H1 (cell line): ENCODE measurements around the gene CNOT1. TPM values are rescaled to one million over a fixed set of nuclear protein-coding genes. Genes with fewer than 3 reads are reported as not detected.

Experiments
- CTCF ChIA-PET: fragments of 300-600 bp; sonication (Branson Sonifier 250); formaldehyde crosslinking; loops from one replicate; lab custom pipeline; 2021; ENCODE audit not compliant: partially characterized antibody; lab: Charles Lee
- POLR2A ChIA-PET: fragments of 300-600 bp; sonication (Branson Sonifier 250); formaldehyde crosslinking; loops from one replicate; lab custom pipeline; 2021; ENCODE audit warnings: inconsistent platforms; ENCODE audit not compliant: partially characterized antibody; lab: Charles Lee
- DNase-seq, 2 experiments: peaks; one replicate each; pipeline versions ENCODE4 v3.0.0 to v3.0.0-alpha.2; 2010 to 2022; ENCODE audit warnings: low spot score in 2 of 2, low read depth in 1 of 2, mixed read lengths in 1 of 2
- FAIRE-seq: peaks from 2 replicates; lab custom pipeline; 2011; peaks lifted over from hg19 to GRCh38; lab: Jason Lieb, UNC
- H2AFZ ChIP-seq: 2 replicates; pipeline ENCODE4 v1.8.1; 2012; ENCODE audit warnings: low read length, inconsistent platforms
- H2AK5ac ChIP-seq: 2 replicates; pipeline ENCODE4 v1.6.1; 2013; ENCODE audit warnings: low read depth, low read length
- H2BK120ac ChIP-seq: replicated peaks from 2 replicates; pipeline ENCODE3; 2013; ENCODE audit warnings: low read depth, low read length, inconsistent platforms
- H2BK12ac ChIP-seq: 2 replicates; pipeline ENCODE4 v1.6.1; 2013; ENCODE audit warnings: low read depth, low read length
- H2BK15ac ChIP-seq: 2 replicates; pipeline ENCODE4 v1.6.1; 2013; ENCODE audit warnings: low read length
- H2BK20ac ChIP-seq: 2 replicates; pipeline ENCODE4 v1.6.1; 2013; ENCODE audit warnings: low read length
- H2BK5ac ChIP-seq: 2 replicates; pipeline ENCODE4 v1.6.1; 2013; ENCODE audit warnings: low read depth, low read length
- H3K14ac ChIP-seq: 2 replicates; pipeline ENCODE4 v1.6.1; 2013; ENCODE audit warnings: inconsistent platforms; ENCODE audit not compliant: insufficient read length
- H3K18ac ChIP-seq: 2 replicates; pipeline ENCODE4 v1.6.1; 2013; ENCODE audit warnings: low read length; ENCODE audit errors: extremely low read depth
- H3K23ac ChIP-seq: 2 replicates; pipeline ENCODE4 v1.6.1; 2013; ENCODE audit warnings: inconsistent platforms; ENCODE audit not compliant: insufficient read length
- H3K23me2 ChIP-seq: 2 replicates; pipeline ENCODE4 v1.6.1; 2013; ENCODE audit warnings: low read depth, low read length
- H3K27ac ChIP-seq: 2 replicates; pipeline ENCODE4 v1.6.1; 2011; ENCODE audit warnings: low read depth, low read length, inconsistent platforms
- H3K27me3 ChIP-seq, 4 experiments: replicated peaks in 1 of 4; 1 replicate in 1 of 4; 2 replicates in 3 of 4; pipeline versions ENCODE4 v1.6.1 to v1.8.1; 2011 to 2013; ENCODE audit warnings: low read length in 3 of 4, mild to moderate bottlenecking in 3 of 4, inconsistent platforms in 2 of 4, mixed read lengths in 2 of 4, moderate library complexity in 1 of 4; ENCODE audit not compliant: control insufficient read depth in 3 of 4, insufficient read depth in 3 of 4; ENCODE audit errors: extremely low read depth in 1 of 4
- H3K36me3 ChIP-seq, 4 experiments: 2 replicates each; pipeline versions ENCODE4 v1.6.1 to v1.8.1; 2011 to 2013; ENCODE audit warnings: mild to moderate bottlenecking in 4 of 4, low read length in 3 of 4, moderate library complexity in 2 of 4, control low read depth in 1 of 4, inconsistent platforms in 1 of 4; ENCODE audit not compliant: insufficient read depth in 4 of 4, control insufficient read depth in 2 of 4
- H3K4ac ChIP-seq: replicated peaks from 2 replicates; pipeline ENCODE3; 2013; ENCODE audit warnings: low read length, low read depth, mixed read lengths, inconsistent platforms; ENCODE audit not compliant: insufficient read length
- H3K4me1 ChIP-seq, 4 experiments: replicated peaks in 1 of 4; 1 replicate in 1 of 4; 2 replicates in 3 of 4; pipeline versions ENCODE4 v1.6.1 to v1.8.1; 2011 to 2013; ENCODE audit warnings: low read length in 3 of 4, inconsistent platforms in 2 of 4, mixed read lengths in 1 of 4; ENCODE audit not compliant: insufficient read depth in 4 of 4, control insufficient read depth in 3 of 4
- H3K4me2 ChIP-seq, 2 experiments: 2 replicates each; pipeline versions ENCODE4 v1.6.1 to v1.8.1; 2011 to 2013; ENCODE audit warnings: low read depth in 2 of 2, low read length in 2 of 2, control low read depth in 1 of 2, inconsistent platforms in 1 of 2, mild to moderate bottlenecking in 1 of 2; ENCODE audit not compliant: insufficient read depth in 1 of 2
- H3K4me3 ChIP-seq, 4 experiments: fragments of 200-600, 300-600 bp in 1 of 4; sonication (generic), shearing (Covaris generic), sonication (Bioruptor Twin) in 1 of 4; 2 replicates each; pipeline versions ENCODE4 v1.5.1 to v1.8.1; 2011 to 2016; ENCODE audit warnings: low read length in 4 of 4, low read depth in 3 of 4, control low read depth in 2 of 4, inconsistent platforms in 2 of 4, mild to moderate bottlenecking in 2 of 4, mixed read lengths in 1 of 4, moderate library complexity in 1 of 4; ENCODE audit not compliant: insufficient read depth in 2 of 4; ENCODE audit errors: extremely low read depth in 1 of 4
- H3K56ac ChIP-seq: replicated peaks from 2 replicates; pipeline ENCODE3; 2013; ENCODE audit warnings: low read depth, mild to moderate bottlenecking, mixed read lengths, low read length, inconsistent platforms; ENCODE audit not compliant: insufficient read length
- H3K79me1 ChIP-seq: 2 replicates; pipeline ENCODE4 v1.6.1; 2013; ENCODE audit warnings: low read depth, low read length, control low read depth
- H3K79me2 ChIP-seq, 2 experiments: 2 replicates each; pipeline versions ENCODE4 v1.6.1 to v1.8.1; 2012 to 2013; ENCODE audit warnings: low read length in 2 of 2, mild to moderate bottlenecking in 2 of 2, inconsistent platforms in 1 of 2; ENCODE audit not compliant: insufficient read depth in 2 of 2, control insufficient read depth in 1 of 2
- H3K9ac ChIP-seq, 4 experiments: replicated peaks in 1 of 4; 1 replicate in 1 of 4; 2 replicates in 3 of 4; pipeline versions ENCODE4 v1.6.1 to v1.8.1; 2011 to 2013; ENCODE audit warnings: low read depth in 3 of 4, low read length in 3 of 4, control low read depth in 2 of 4, mild to moderate bottlenecking in 2 of 4, moderate library complexity in 2 of 4, inconsistent platforms in 1 of 4; ENCODE audit errors: extremely low read depth in 1 of 4
- H3K9me3 ChIP-seq, 2 experiments: 2 replicates each; pipeline versions ENCODE4 v1.6.1 to v1.8.1; 2012 to 2013; ENCODE audit warnings: mild to moderate bottlenecking in 2 of 2, moderate library complexity in 2 of 2, control low read depth in 1 of 2, inconsistent platforms in 1 of 2, low read depth in 1 of 2, low read length in 1 of 2, mixed read lengths in 1 of 2; ENCODE audit not compliant: insufficient read depth in 2 of 2
- H4K20me1 ChIP-seq, 2 experiments: replicated peaks in 1 of 2; 2 replicates each; pipeline versions ENCODE3 to v1.8.1; 2011 to 2013; ENCODE audit warnings: inconsistent platforms in 2 of 2, low read length in 2 of 2, mild to moderate bottlenecking in 1 of 2; ENCODE audit not compliant: insufficient read depth in 2 of 2, control insufficient read depth in 1 of 2
- H4K5ac ChIP-seq: 2 replicates; pipeline ENCODE4 v1.6.1; 2013; ENCODE audit warnings: low read length, low read depth, mixed read lengths, inconsistent platforms; ENCODE audit not compliant: insufficient read length
- H4K8ac ChIP-seq: 2 replicates; pipeline ENCODE4 v1.8.0; 2013; ENCODE audit warnings: mild to moderate bottlenecking, moderate library complexity, low read length, inconsistent platforms; ENCODE audit not compliant: insufficient read depth; ENCODE audit errors: extremely low read depth
- H4K91ac ChIP-seq: replicated peaks from 2 replicates; pipeline ENCODE3; 2013; ENCODE audit warnings: low read length, mixed read lengths, inconsistent platforms; ENCODE audit not compliant: insufficient read length
- BACH1 ChIP-seq: IDR thresholded peaks from 2 replicates; pipeline ENCODE4 v1.6.1; 2012; ENCODE audit warnings: low read length, improper control_type of control experiment
- CBX8 ChIP-seq: fragments of 300-800, 300-1000 bp; sonication (generic); IDR thresholded peaks from 2 replicates; pipeline ENCODE4 v1.7.1; 2016; ENCODE audit warnings: low read depth, low read length, borderline replicate concordance
- CEBPB ChIP-seq: IDR thresholded peaks from 2 replicates; pipeline ENCODE4 v1.6.1; 2012; ENCODE audit warnings: low read depth, low read length
- HDAC6 ChIP-seq: IDR thresholded peaks from one replicate; pipeline ENCODE4 v1.7.1; 2012; ENCODE audit warnings: low read depth, mild to moderate bottlenecking, inconsistent platforms, low read length, moderate library complexity
- SAP30 ChIP-seq: fragments of 300-600 bp; sonication (generic); IDR thresholded peaks from 2 replicates; pipeline ENCODE4 v1.7.1; 2012; ENCODE audit warnings: low read length, moderate library complexity, mild to moderate bottlenecking, inconsistent platforms; ENCODE audit not compliant: insufficient read depth, insufficient replicate concordance
- SIX5 ChIP-seq: IDR thresholded peaks from 2 replicates; pipeline ENCODE4 v1.6.1; 2011; ENCODE audit warnings: mild to moderate bottlenecking, low read depth, low read length
- SP1 ChIP-seq: IDR thresholded peaks from 2 replicates; pipeline ENCODE4 v1.6.1; 2011; ENCODE audit warnings: low read depth, low read length
- SUZ12 ChIP-seq: fragments of 200-600 bp; sonication (generic); IDR thresholded peaks from 2 replicates; pipeline ENCODE4 v1.6.1; 2012; ENCODE audit warnings: mild to moderate bottlenecking, inconsistent platforms, low read length, moderate library complexity, mixed read lengths
- TAF7 ChIP-seq: optimal IDR thresholded peaks from 2 replicates; pipeline ENCODE3; 2011; ENCODE audit warnings: low read depth, mild to moderate bottlenecking, inconsistent platforms, low read length, moderate library complexity, borderline replicate concordance
- TCF12 ChIP-seq: IDR thresholded peaks from 2 replicates; pipeline ENCODE4 v1.6.1; 2011; ENCODE audit warnings: low read depth, mild to moderate bottlenecking, low read length
- YY1 ChIP-seq: IDR thresholded peaks from 2 replicates; pipeline ENCODE4 v1.6.1; 2011; ENCODE audit warnings: low read depth, mild to moderate bottlenecking, low read length
- WGBS, 2 experiments: shearing (Covaris generic) in 1 of 2; methylation state at CpG; one replicate each; pipeline versions ENCODE4 v1.1.6 to v1.1.7; 2013 to 2015; ENCODE audit warnings: low lambda C conversion rate in 2 of 2, mixed read lengths in 2 of 2, inconsistent platforms in 1 of 2, low coverage in 1 of 2, missing lambda C conversion rate in 1 of 2; ENCODE audit not compliant: insufficient replicate concordance in 2 of 2, insufficient coverage in 1 of 2, insufficient read length in 1 of 2; ENCODE audit errors: extremely low coverage in 1 of 2, missing lambda C conversion rate in 1 of 2; 5-methylcytosine and 5-hydroxymethylcytosine counted together
- polyA plus RNA-seq, 7 experiments: library from polyadenylated mRNA; depleted of rRNA in 3 of 7; stranded (reverse) in 5 of 7; unstranded in 2 of 7; fragments of >200 nt in 5 of 7; fragments of 200-250 nt in 2 of 7; gene quantifications; 1 replicate in 5 of 7; 2 replicates in 1 of 7; 4 replicates in 1 of 7; pipeline versions ENCODE4 v1.2.1 to v1.2.3, GENCODE V29; 2011 to 2013; ENCODE audit warnings: missing spikeins in 2 of 7, mixed read lengths in 2 of 7
- total RNA-seq: library from RNA; stranded (reverse); fragmentation: NEBNext Ultra II Directional; extraction: Animal tissue kit (Norgen Biotek cat#: 25700); gene quantifications from 2 replicates; pipeline ENCODE4 v1.2.1, GENCODE V29; 2021
- TF ChIP-seq, protein P1 (sequence below): IDR thresholded peaks from 2 replicates; pipeline ENCODE4 v1.6.1; 2012; ENCODE audit warnings: inconsistent platforms
- TF ChIP-seq, protein P2 (sequence below): IDR thresholded peaks from 2 replicates; pipeline ENCODE4 v1.6.1; 2012; ENCODE audit warnings: low read length, inconsistent platforms

CNOT1 gene
- total and polyA plus RNA-seq, 2 of the 8 experiments (the other 6 are each of a cell fraction or from before 2014, with no cell fraction given), result 306 to 319 TPM

DNA sequence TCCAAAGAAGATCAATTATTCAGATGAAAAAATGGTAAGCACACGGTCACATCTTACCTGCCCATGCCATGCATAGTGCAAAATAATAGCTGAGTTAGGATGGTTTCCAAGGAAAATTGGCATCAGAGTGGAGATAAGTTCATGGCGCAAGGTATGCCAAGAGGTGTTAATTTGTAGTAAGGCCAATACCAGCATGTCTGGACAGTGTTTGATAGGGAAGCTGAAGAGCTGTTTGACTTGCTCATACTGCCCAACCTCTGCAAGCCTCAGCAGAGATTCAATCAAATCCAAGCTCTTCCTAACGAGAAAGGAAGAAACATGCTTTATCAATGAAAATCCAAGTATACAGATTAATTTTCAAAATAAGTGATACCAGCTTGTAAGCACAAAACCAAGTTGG is 51.0 kb downstream of the CNOT1 start:
- CTCF ChIA-PET, result interaction anchor here (2.7 kb wide), 1 partner anchor 11 kb away, joined by 11 read pairs; no protein-coding TSS in a partner anchor
- no peak overlapping the region for H2BK15ac ChIP-seq
- WGBS, 2 experiments, result 84% methylated on average over 3 of the region's 3 CpGs; no CpG with 5 or more reads in 1 of the 2 experiments
- H3K14ac ChIP-seq, result no peak overlapping the region
- no peak overlapping the region for H2BK5ac ChIP-seq
- H3K4me3 ChIP-seq, result no peak overlapping the region
- no peak overlapping the region for H2AK5ac ChIP-seq
- no peak overlapping the region for H2BK20ac ChIP-seq
- H4K91ac ChIP-seq, result no peak overlapping the region
- no peak overlapping the region for H3K23ac ChIP-seq
- FAIRE-seq (no peak), DNase-seq (no peak)
- no peak overlapping the region for H2BK120ac ChIP-seq
- H2AFZ ChIP-seq, result no peak overlapping the region
- no peak overlapping the region for H3K56ac ChIP-seq
- H3K27ac ChIP-seq, result no peak overlapping the region
- H3K18ac ChIP-seq, result no peak overlapping the region
- H4K20me1 ChIP-seq, result peaks cover 4 to 8% of the 10 kb centered on the region in 2 experiments
- H2BK12ac ChIP-seq, result no peak overlapping the region
- no peaks in the 10 kb centered on the region for H3K9me3 ChIP-seq
- POLR2A ChIA-PET, result interaction anchor here (0.7 to 1.1 kb wide), 2 partner anchors 8 to 32 kb away, joined by 3 read pairs; no protein-coding TSS in a partner anchor
- peaks cover 43 to 97% (median 81%) of the 10 kb centered on the region in 4 experiments for H3K36me3 ChIP-seq
- H3K79me1 ChIP-seq, result peaks cover 2% of the 10 kb centered on the region; the same call in 1 of the 2 replicates
- H3K4me2 ChIP-seq, result no peak overlapping the region
- H3K27me3 ChIP-seq, result no peaks in the 10 kb centered on the region
- no peaks in the 10 kb centered on the region for H3K4me1 ChIP-seq
- no peaks in the 10 kb centered on the region for H3K79me2 ChIP-seq
- H4K5ac ChIP-seq, result no peak overlapping the region
- H4K8ac ChIP-seq, result no peak overlapping the region; the same call in 1 of the 2 replicates
- no peaks in the 10 kb centered on the region for H3K23me2 ChIP-seq
- no peak overlapping the region for H3K9ac ChIP-seq
- no peak overlapping the region for H3K4ac ChIP-seq
- TF ChIP-seq, protein P1, sequence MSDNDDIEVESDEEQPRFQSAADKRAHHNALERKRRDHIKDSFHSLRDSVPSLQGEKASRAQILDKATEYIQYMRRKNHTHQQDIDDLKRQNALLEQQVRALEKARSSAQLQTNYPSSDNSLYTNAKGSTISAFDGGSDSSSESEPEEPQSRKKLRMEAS, result no peak
- TF ChIP-seq SUZ12 (no peak), HDAC6 (no peak), SIX5 (no peak), TAF7 (no peak), SAP30 (no peak), BACH1 (no peak), SP1 (no peak), CBX8 (no peak), TCF12 (no peak), CEBPB (no peak), YY1 (no peak)
- TF ChIP-seq, protein P2, sequence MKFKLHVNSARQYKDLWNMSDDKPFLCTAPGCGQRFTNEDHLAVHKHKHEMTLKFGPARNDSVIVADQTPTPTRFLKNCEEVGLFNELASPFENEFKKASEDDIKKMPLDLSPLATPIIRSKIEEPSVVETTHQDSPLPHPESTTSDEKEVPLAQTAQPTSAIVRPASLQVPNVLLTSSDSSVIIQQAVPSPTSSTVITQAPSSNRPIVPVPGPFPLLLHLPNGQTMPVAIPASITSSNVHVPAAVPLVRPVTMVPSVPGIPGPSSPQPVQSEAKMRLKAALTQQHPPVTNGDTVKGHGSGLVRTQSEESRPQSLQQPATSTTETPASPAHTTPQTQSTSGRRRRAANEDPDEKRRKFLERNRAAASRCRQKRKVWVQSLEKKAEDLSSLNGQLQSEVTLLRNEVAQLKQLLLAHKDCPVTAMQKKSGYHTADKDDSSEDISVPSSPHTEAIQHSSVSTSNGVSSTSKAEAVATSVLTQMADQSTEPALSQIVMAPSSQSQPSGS, result no peak
